HUES64 (cell line): ENCODE results near the gene PIGX.
A peak's percentile ranks its signal among the peaks of the same experiment; 100 is the strongest.
"Not testable (repeated sequence)": the region's sequence is repeated elsewhere in the genome, so short reads cannot be mapped to it uniquely, and the experiment has no call there.

ENCODE experiments used
- H3K27ac ChIP-seq: 2 replicates; pipeline ENCODE4 v1.7.0; 2013; ENCODE audit warnings: low read depth, low read length, inconsistent platforms
- H3K27me3 ChIP-seq: 2 replicates; pipeline ENCODE4 v1.6.1; 2013; ENCODE audit warnings: mild to moderate bottlenecking, low read length; ENCODE audit not compliant: insufficient read depth
- H3K36me3 ChIP-seq: 2 replicates; pipeline ENCODE4 v1.6.1; 2013; ENCODE audit warnings: mild to moderate bottlenecking, low read length; ENCODE audit not compliant: insufficient read depth
- H3K4me1 ChIP-seq: 2 replicates; pipeline ENCODE4 v1.6.1; 2013; ENCODE audit warnings: mild to moderate bottlenecking, low read length, moderate library complexity; ENCODE audit not compliant: insufficient read depth
- H3K4me3 ChIP-seq: 2 replicates; pipeline ENCODE4 v1.5.1; 2013; ENCODE audit warnings: mild to moderate bottlenecking, low read length, moderate library complexity
- H3K9ac ChIP-seq: 2 replicates; pipeline ENCODE4 v1.6.1; 2013; ENCODE audit warnings: mild to moderate bottlenecking, low read depth, low read length
- H3K9me3 ChIP-seq: 2 replicates; pipeline ENCODE4 v1.6.1; 2013; ENCODE audit warnings: low read depth, low read length; ENCODE audit not compliant: insufficient read depth
- WGBS: fragments of 150-250, 120-280 bp; methylation state at CpG from one replicate; pipeline ENCODE4 v1.1.7; 2013; ENCODE audit warnings: missing lambda C conversion rate; 5-methylcytosine and 5-hydroxymethylcytosine counted together

The PIGX gene

GRCh38 chr3:196706731-196707130, 5.4 kb upstream of the PIGX start:
- no peak overlapping the region for H3K9ac ChIP-seq
- peaks cover 10% of the 10 kb centered on the region for H3K27me3 ChIP-seq
- H3K36me3 ChIP-seq = no peaks in the 10 kb centered on the region
- no peaks in the 10 kb centered on the region for H3K4me1 ChIP-seq
- no peak overlapping the region for H3K27ac ChIP-seq
- no peak overlapping the region for H3K4me3 ChIP-seq
- WGBS = 92% methylated on average over 4 of the region's 4 CpGs
- no peaks in the 10 kb centered on the region for H3K9me3 ChIP-seq

- Histone ChIP-seq H3K27me3 (peaks cover 13% of the 10 kb centered on the region), H3K27ac (no peak overlapping the region), H3K4me3 (no peak overlapping the region), H3K36me3 (no peaks in the 10 kb centered on the region), H3K9me3 (no peaks in the 10 kb centered on the region), H3K9ac (no peak overlapping the region), H3K4me1 (no peaks in the 10 kb centered on the region)
- 86% methylated on average over 6 of the region's 8 CpGs for WGBS
Observed at GRCh38 chr3:196707566-196707965, 4.6 kb upstream of the PIGX start.

GRCh38 chr3:196708467-196708866, 3.7 kb upstream of the PIGX start:
- Histone ChIP-seq H3K27ac (no peak overlapping the region), H3K9me3 (no peaks in the 10 kb centered on the region), H3K4me1 (no peaks in the 10 kb centered on the region), H3K9ac (no peak overlapping the region), H3K4me3 (no peak overlapping the region), H3K27me3 (peaks cover 13% of the 10 kb centered on the region), H3K36me3 (no peaks in the 10 kb centered on the region)
- 96% methylated on average over 7 of the region's 7 CpGs for WGBS

GRCh38 chr3:196712514-196713413, 587 bp downstream of the PIGX start:
- WGBS = 10% methylated on average over 64 of the region's 64 CpGs
- peak overlapping the region; percentile 84 for H3K4me3 ChIP-seq
- H3K36me3 ChIP-seq = no peaks in the 10 kb centered on the region
- H3K27me3 ChIP-seq = peaks cover 13% of the 10 kb centered on the region
- no peak overlapping the region for H3K27ac ChIP-seq
- H3K9ac ChIP-seq = peak overlapping the region; percentile 79
- no peaks in the 10 kb centered on the region for H3K4me1 ChIP-seq
- H3K9me3 ChIP-seq = no peaks in the 10 kb centered on the region

GRCh38 chr3:196717162-196717561, 5.0 kb downstream of the PIGX start:
- not testable (repeated sequence) for H3K9ac ChIP-seq, H3K4me1 ChIP-seq, H3K9me3 ChIP-seq, H3K27ac ChIP-seq, H3K27me3 ChIP-seq, H3K36me3 ChIP-seq, H3K4me3 ChIP-seq
- WGBS = 97% methylated on average over 3 of the region's 3 CpGs

- Histone ChIP-seq H3K36me3 (peaks cover 17% of the 10 kb centered on the region), H3K9ac (no peak overlapping the region), H3K4me3 (no peak overlapping the region), H3K4me1 (no peaks in the 10 kb centered on the region), H3K27ac (no peak overlapping the region), H3K27me3 (no peaks in the 10 kb centered on the region), H3K9me3 (no peaks in the 10 kb centered on the region; the same call in 1 of the 2 replicates)
- no CpG with 5 or more reads among the region's 2 CpGs for WGBS
Observed at GRCh38 chr3:196721097-196721496, 8.9 kb downstream of the PIGX start.

GRCh38 chr3:196726788-196727675, 14.9 kb downstream of the PIGX start:
- H3K9ac ChIP-seq = no peak overlapping the region
- H3K27me3 ChIP-seq = no peaks in the 10 kb centered on the region
- 97% methylated on average over 4 of the region's 7 CpGs for WGBS
- no peak overlapping the region for H3K4me3 ChIP-seq
- H3K4me1 ChIP-seq = no peaks in the 10 kb centered on the region
- peaks cover 23% of the 10 kb centered on the region for H3K36me3 ChIP-seq
- H3K9me3 ChIP-seq = no peaks in the 10 kb centered on the region
- H3K27ac ChIP-seq = no peak overlapping the region

- Histone ChIP-seq H3K27me3 (no peaks in the 10 kb centered on the region), H3K9me3 (no peaks in the 10 kb centered on the region), H3K36me3 (peaks cover 6% of the 10 kb centered on the region; the same call in 1 of the 2 replicates), H3K9ac (no peak overlapping the region), H3K27ac (no peak overlapping the region), H3K4me1 (no peaks in the 10 kb centered on the region), H3K4me3 (no peak overlapping the region)
- 93% methylated on average over 3 of the region's 3 CpGs for WGBS
Observed at GRCh38 chr3:196735751-196736150, 23.6 kb downstream of the PIGX start.

- Histone ChIP-seq H3K4me3 (no peak overlapping the region), H3K36me3 (peaks cover 4% of the 10 kb centered on the region; the same call in 1 of the 2 replicates), H3K27me3 (no peaks in the 10 kb centered on the region), H3K27ac (no peak overlapping the region), H3K4me1 (peaks cover 7% of the 10 kb centered on the region), H3K9ac (no peak overlapping the region), H3K9me3 (no peaks in the 10 kb centered on the region)
- WGBS = 90% methylated on average over 4 of the region's 4 CpGs
Observed at GRCh38 chr3:196736670-196737374, 24.6 kb downstream of the PIGX start.

- Histone ChIP-seq H3K4me3 (no peak overlapping the region), H3K36me3 (peaks cover 4% of the 10 kb centered on the region; the same call in 1 of the 2 replicates), H3K4me1 (peaks cover 8% of the 10 kb centered on the region), H3K27me3 (no peaks in the 10 kb centered on the region), H3K27ac (no peak overlapping the region), H3K9me3 (no peaks in the 10 kb centered on the region), H3K9ac (no peak overlapping the region)
- WGBS = 84% methylated on average over 6 of the region's 6 CpGs
Observed at GRCh38 chr3:196737655-196738054, 25.5 kb downstream of the PIGX start.
